ENCODE results near the gene SYT15. TPM values are rescaled to one million over a fixed set of nuclear protein-coding genes. Genes with fewer than 3 reads are reported as not detected.

Gene SYT15
- polyA plus RNA-seq, 1 of the 3 experiments (the other 2 are of a cell fraction): 0.07 TPM

- TF ChIP-seq MEF2A (IDR thresholded peaks at IDR 0.05; ENCODE audit: borderline replicate concordance, low read depth) (no peak), USF2 (IDR thresholded peaks at IDR 0.05; ENCODE audit: borderline replicate concordance, low read depth, low read length) (no peak), RFX5 (IDR thresholded peaks at IDR 0.05; ENCODE audit: low read length) (no peak), RAD21 (IDR thresholded peaks at IDR 0.05; ENCODE audit: low read length) (no peak)
Measured at GRCh38 chr10:46541017-46541661, 37.8 kb upstream of the SYT15 start (continued).

- ChIA-PET CTCF (interaction anchor here (0.7 kb wide), 1 partner anchor 1307 kb away, joined by 3 read pairs; no protein-coding TSS in a partner anchor), POLR2A (no interaction called here)
- H4K20me1 ChIP-seq (ENCODE audit: insufficient read depth): no peaks in the 10 kb centered on the region
- DNase-seq: peak; percentile 35
- no peak overlapping the region for H3K9ac ChIP-seq
- no peaks in the 10 kb centered on the region for H3K9me2 ChIP-seq
- H3K4me2 ChIP-seq: no peak overlapping the region
- H3K27me3 ChIP-seq (ENCODE audit: insufficient read depth): no peaks in the 10 kb centered on the region
- H3F3A ChIP-seq (replicated peaks; ENCODE audit: insufficient read depth): no peaks in the 10 kb centered on the region
- TF ChIP-seq TAF1 (IDR thresholded peaks at IDR 0.05; ENCODE audit: borderline replicate concordance, low read depth, low read length): no peak
- TF ChIP-seq RCOR1 (IDR thresholded peaks at IDR 0.05; ENCODE audit: low read length): no peak
- no peak for TF ChIP-seq RAD21 (IDR thresholded peaks at IDR 0.05; ENCODE audit: low read length)
- no peak for TF ChIP-seq RXRA (IDR thresholded peaks at IDR 0.05; ENCODE audit: borderline replicate concordance, low read depth)
- TF ChIP-seq IRF3 (IDR thresholded peaks at IDR 0.05; ENCODE audit: low read depth, low read length): no peak
- TF ChIP-seq USF1 (IDR thresholded peaks at IDR 0.05; ENCODE audit: borderline replicate concordance, low read depth): no peak
- no peak for TF ChIP-seq RFX5 (IDR thresholded peaks at IDR 0.05; ENCODE audit: low read length)
- TF ChIP-seq PBX3 (IDR thresholded peaks at IDR 0.05): no peak
- no peak for TF ChIP-seq POLR2AphosphoS5 (IDR thresholded peaks at IDR 0.05; ENCODE audit: low read depth, low read length)
- no peak for TF ChIP-seq MEF2A (IDR thresholded peaks at IDR 0.05; ENCODE audit: borderline replicate concordance, low read depth)
- TF ChIP-seq NFIC (IDR thresholded peaks at IDR 0.05; ENCODE audit: borderline replicate concordance): no peak
- TF ChIP-seq EZH2phosphoT487 (IDR thresholded peaks at IDR 0.05; ENCODE audit: borderline replicate concordance, low read depth): no peak
- no peak for TF ChIP-seq SIN3A (IDR thresholded peaks at IDR 0.05; ENCODE audit: borderline replicate concordance, low read depth, low read length)
- no peak for TF ChIP-seq GATA2 (CRISPR knock-in tag; IDR thresholded peaks at IDR 0.05)
- H3K9me3 ChIP-seq: no peaks in the 10 kb centered on the region
- 78% methylated on average over 7 of the region's 7 CpGs for WGBS (ENCODE audit: low lambda C conversion rate)
- no peak overlapping the region for H3K27ac ChIP-seq (ENCODE audit: low read depth in 2 of 2, low read length in 1 of 2)
- peaks cover 0 to 5% of the 10 kb centered on the region in 2 experiments; a peak in 1 of 4 replicates for H3K4me1 ChIP-seq (ENCODE audit: control insufficient read depth in 1 of 2, insufficient read depth in 2 of 2, low read depth in 1 of 2, low read length in 1 of 2)
- no peak overlapping the region for H3K4me3 ChIP-seq (ENCODE audit: low read depth in 2 of 2, low read length in 1 of 2)
- no peaks in the 10 kb centered on the region for H3K79me2 ChIP-seq (ENCODE audit: insufficient read depth)
- no peak overlapping the region for H2AFZ ChIP-seq (ENCODE audit: low read depth)
- no peaks in the 10 kb centered on the region for H3K36me3 ChIP-seq (replicated peaks in 1 of 2; ENCODE audit: control insufficient read depth in 1 of 2, insufficient read depth in 2 of 2, low read length in 1 of 2)
Measured at GRCh38 chr10:46541735-46542566, 37.0 kb upstream of the SYT15 start.
